K562 (cell line): ENCODE data around the gene SLC35B1. TPM values are rescaled to one million over a fixed set of nuclear protein-coding genes. Genes with fewer than 3 reads are reported as not detected.

Experiments
- FOXJ2 ChIP-seq: fragments of 200-800 bp; sonication (Bioruptor generic); IDR thresholded peaks from 2 replicates; pipeline ENCODE4 v1.6.1; 2016; ENCODE audit warnings: missing genetic modification characterization, missing compliant biosample characterization
- MCM3 ChIP-seq: fragments of 450-650 bp; IDR thresholded peaks from 2 replicates; pipeline ENCODE4 v1.6.1; 2016
- MEF2A ChIP-seq: IDR thresholded peaks from 2 replicates; pipeline ENCODE4 v1.6.1; 2011; ENCODE audit warnings: low read depth, mild to moderate bottlenecking, low read length, moderate library complexity; ENCODE audit not compliant: control insufficient read depth
- RAD21 ChIP-seq, 2 experiments: fragments of 250-450 bp in 1 of 2; fragments of 450-650 bp in 1 of 2; sonication (Bioruptor Pico) in 1 of 2; formaldehyde crosslinking in 1 of 2; IDR thresholded peaks in 1 of 2; conservative IDR thresholded peaks in 1 of 2; 2 replicates each; pipeline versions ENCODE4 v1.4.0 to v1.8.0; 2020 to 2022; ENCODE audit warnings: mild to moderate bottlenecking in 2 of 2, moderate library complexity in 1 of 2
- RCOR1 ChIP-seq, 2 experiments: IDR thresholded peaks; 2 replicates each; pipeline ENCODE4 v1.6.1; 2012; ENCODE audit warnings: low read depth in 2 of 2, low read length in 2 of 2, borderline replicate concordance in 1 of 2, improper control_type of control experiment in 1 of 2
- SMAD3 ChIP-seq: fragments of 450-650 bp; formaldehyde crosslinking; conservative IDR thresholded peaks from 2 replicates; pipeline ENCODE4 v1.4.0; 2020; ENCODE audit warnings: mild to moderate bottlenecking
- WHSC1 ChIP-seq: IDR thresholded peaks from one replicate; pipeline ENCODE4 v1.6.1; 2012; ENCODE audit warnings: low read length, control low read depth, inconsistent platforms
- ZFP30 ChIP-seq: fragments of 250-450 bp; sonication (Bioruptor Pico); IDR thresholded peaks from 2 replicates; pipeline ENCODE4 v1.8.0; 2022; ENCODE audit warnings: moderate library complexity, mild to moderate bottlenecking, inconsistent platforms, borderline replicate concordance
- ZNF263 ChIP-seq: sonication (generic); formaldehyde crosslinking; IDR thresholded peaks from 2 replicates; pipeline ENCODE4 v1.8.0; 2022; ENCODE audit warnings: mild to moderate bottlenecking, missing genetic modification reagents, borderline replicate concordance
- ZNF431 ChIP-seq: sonication (generic); formaldehyde crosslinking; IDR thresholded peaks from 2 replicates; pipeline ENCODE4 v1.8.0; 2022; ENCODE audit warnings: mild to moderate bottlenecking, missing genetic modification reagents
- ZNF830 ChIP-seq: fragments of 250-450 bp; sonication (Bioruptor Pico); IDR thresholded peaks from 2 replicates; pipeline ENCODE4 v1.5.0; 2021; ENCODE audit warnings: mild to moderate bottlenecking
- polyA plus RNA-seq, 8 experiments: library from polyadenylated mRNA; depleted of rRNA in 4 of 8; stranded (reverse) in 5 of 8; unstranded in 3 of 8; fragments of >200 nt; fragmentation: Nextera tagmentation in 2 of 8; fragmentation: Illumina TruSeq in 1 of 8; extraction: Ambion mirVana in 2 of 8; extraction: Trizol in 1 of 8; gene quantifications; 2 replicates each; pipeline versions ENCODE4 v1.2.1 to v1.2.3, GENCODE V29; 2011 to 2014; ENCODE audit warnings: inconsistent platforms in 1 of 8, missing spikeins in 1 of 8
- total RNA-seq, 7 experiments: library from RNA; depleted of rRNA in 6 of 7; stranded (reverse); fragments of >200 nt in 6 of 7; fragmentation: Illumina TruSeq in 2 of 7; extraction: Trizol in 2 of 7; gene quantifications; 2 replicates each; pipeline versions ENCODE4 v1.2.1 to v1.2.3, GENCODE V29; 2011 to 2021; ENCODE audit warnings: low replicate concordance in 1 of 7
- TF ChIP-seq, protein P1 (sequence below): fragments of 450-650 bp; formaldehyde crosslinking; IDR thresholded peaks from 2 replicates; pipeline ENCODE4 v1.4.0; 2020; ENCODE audit warnings: mild to moderate bottlenecking, moderate library complexity
- TF ChIP-seq, protein P2 (sequence below), 3 experiments: IDR thresholded peaks in 2 of 3; conservative IDR thresholded peaks in 1 of 3; 2 replicates each; pipeline ENCODE4 v1.5.1; 2011 to 2012; ENCODE audit warnings: low read length in 3 of 3, mild to moderate bottlenecking in 3 of 3, control low read depth in 2 of 3, improper control_type of control experiment in 1 of 3, inconsistent platforms in 1 of 3, low read depth in 1 of 3, mixed read lengths in 1 of 3, moderate library complexity in 1 of 3; ENCODE audit not compliant: insufficient read depth in 2 of 3
- TF ChIP-seq, protein P3 (sequence below): sonication (generic); formaldehyde crosslinking; IDR thresholded peaks from 2 replicates; pipeline ENCODE4 v1.8.1; 2023; ENCODE audit warnings: missing genetic modification reagents, mild to moderate bottlenecking, borderline replicate concordance

The SLC35B1 gene
- total and polyA plus RNA-seq, 9 of the 15 experiments (the other 6 are each of a cell fraction or from before 2014, with no cell fraction given): 51.4 to 87.9 (median 66.3) TPM

DNA sequence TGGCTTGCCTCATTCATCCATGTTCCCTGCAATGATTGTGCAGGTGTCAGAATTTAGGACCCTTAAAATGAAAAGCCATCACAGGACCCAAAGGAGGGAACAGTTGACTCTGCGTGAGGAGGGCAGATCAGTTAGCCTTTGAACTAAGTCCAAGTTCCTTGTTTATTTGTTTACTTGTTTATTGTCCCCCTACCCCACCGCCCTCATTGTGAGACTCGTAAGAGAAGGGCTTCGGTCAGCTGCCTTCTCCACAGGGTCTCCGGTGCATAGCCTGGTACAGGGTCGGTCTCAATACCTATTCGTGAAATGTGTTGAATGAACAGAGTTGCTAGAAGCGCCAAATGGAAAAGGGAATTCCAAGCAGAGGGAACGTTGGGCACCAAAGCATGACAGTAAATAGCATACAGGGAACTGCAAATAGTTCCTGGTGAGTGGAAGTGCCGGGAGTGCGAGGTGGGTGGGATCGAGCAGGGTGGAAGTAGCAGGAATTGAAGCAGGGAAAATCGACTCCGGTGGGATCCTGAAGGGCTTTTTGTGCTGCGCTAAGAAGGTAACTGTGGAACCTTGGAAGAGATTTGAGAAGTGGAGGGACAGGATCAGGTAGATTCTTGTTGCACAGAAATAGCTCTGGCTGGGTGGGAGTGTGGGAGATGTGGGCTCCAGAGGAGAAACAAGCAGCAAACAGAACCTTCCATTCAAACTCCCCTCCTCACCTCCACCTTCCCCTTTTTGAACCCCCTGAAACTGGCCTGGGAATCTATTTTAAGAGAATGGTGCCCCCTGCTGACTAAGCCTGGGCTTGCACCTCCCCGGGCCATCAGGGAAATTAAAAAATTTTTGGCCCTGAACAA, 12.7 kb downstream of the SLC35B1 start (continued):
- TF ChIP-seq ZNF263 (no peak), ZFP30 (CRISPR knock-in tag) (no peak), FOXJ2 (tag) (no peak), RAD21 (CRISPR knock-in tag; conservative IDR thresholded peaks at IDR 0.05 in 1 of 2, IDR thresholded peaks at IDR 0.05 in 1 of 2) (peak; percentile 93 to 96), WHSC1 (no peak), ZNF830 (no peak), SMAD3 (CRISPR knock-in tag) (no peak), RCOR1 (IDR thresholded peaks at IDR 0.05; ENCODE audit: borderline replicate concordance in 1 of 2, low read depth in 2 of 2, low read length in 2 of 2) (0 out of 4 replicates have a peak, but pooled peaks of 1 of the 2 experiments have one; percentile 9), MEF2A (0 out of 2 replicates have a peak, but pooled peaks have one; percentile 14), MCM3 (no peak), ZNF431 (no peak)
- TF ChIP-seq, protein P1, sequence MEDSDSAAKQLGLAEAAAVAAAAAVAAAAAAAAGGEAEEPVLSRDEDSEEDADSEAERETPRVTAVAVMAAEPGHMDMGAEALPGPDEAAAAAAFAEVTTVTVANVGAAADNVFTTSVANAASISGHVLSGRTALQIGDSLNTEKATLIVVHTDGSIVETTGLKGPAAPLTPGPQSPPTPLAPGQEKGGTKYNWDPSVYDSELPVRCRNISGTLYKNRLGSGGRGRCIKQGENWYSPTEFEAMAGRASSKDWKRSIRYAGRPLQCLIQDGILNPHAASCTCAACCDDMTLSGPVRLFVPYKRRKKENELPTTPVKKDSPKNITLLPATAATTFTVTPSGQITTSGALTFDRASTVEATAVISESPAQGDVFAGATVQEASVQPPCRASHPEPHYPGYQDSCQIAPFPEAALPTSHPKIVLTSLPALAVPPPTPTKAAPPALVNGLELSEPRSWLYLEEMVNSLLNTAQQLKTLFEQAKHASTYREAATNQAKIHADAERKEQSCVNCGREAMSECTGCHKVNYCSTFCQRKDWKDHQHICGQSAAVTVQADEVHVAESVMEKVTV (CRISPR knock-in tag): peak; percentile 89
- TF ChIP-seq, protein P2, sequence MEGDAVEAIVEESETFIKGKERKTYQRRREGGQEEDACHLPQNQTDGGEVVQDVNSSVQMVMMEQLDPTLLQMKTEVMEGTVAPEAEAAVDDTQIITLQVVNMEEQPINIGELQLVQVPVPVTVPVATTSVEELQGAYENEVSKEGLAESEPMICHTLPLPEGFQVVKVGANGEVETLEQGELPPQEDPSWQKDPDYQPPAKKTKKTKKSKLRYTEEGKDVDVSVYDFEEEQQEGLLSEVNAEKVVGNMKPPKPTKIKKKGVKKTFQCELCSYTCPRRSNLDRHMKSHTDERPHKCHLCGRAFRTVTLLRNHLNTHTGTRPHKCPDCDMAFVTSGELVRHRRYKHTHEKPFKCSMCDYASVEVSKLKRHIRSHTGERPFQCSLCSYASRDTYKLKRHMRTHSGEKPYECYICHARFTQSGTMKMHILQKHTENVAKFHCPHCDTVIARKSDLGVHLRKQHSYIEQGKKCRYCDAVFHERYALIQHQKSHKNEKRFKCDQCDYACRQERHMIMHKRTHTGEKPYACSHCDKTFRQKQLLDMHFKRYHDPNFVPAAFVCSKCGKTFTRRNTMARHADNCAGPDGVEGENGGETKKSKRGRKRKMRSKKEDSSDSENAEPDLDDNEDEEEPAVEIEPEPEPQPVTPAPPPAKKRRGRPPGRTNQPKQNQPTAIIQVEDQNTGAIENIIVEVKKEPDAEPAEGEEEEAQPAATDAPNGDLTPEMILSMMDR (IDR thresholded peaks at IDR 0.05 in 2 of 3, conservative IDR thresholded peaks at IDR 0.05 in 1 of 3; ENCODE audit: insufficient read depth in 2 of 3, low read depth in 1 of 3, low read length in 3 of 3): peak; percentile 91 to 96 (median 92)
- TF ChIP-seq, protein P3, sequence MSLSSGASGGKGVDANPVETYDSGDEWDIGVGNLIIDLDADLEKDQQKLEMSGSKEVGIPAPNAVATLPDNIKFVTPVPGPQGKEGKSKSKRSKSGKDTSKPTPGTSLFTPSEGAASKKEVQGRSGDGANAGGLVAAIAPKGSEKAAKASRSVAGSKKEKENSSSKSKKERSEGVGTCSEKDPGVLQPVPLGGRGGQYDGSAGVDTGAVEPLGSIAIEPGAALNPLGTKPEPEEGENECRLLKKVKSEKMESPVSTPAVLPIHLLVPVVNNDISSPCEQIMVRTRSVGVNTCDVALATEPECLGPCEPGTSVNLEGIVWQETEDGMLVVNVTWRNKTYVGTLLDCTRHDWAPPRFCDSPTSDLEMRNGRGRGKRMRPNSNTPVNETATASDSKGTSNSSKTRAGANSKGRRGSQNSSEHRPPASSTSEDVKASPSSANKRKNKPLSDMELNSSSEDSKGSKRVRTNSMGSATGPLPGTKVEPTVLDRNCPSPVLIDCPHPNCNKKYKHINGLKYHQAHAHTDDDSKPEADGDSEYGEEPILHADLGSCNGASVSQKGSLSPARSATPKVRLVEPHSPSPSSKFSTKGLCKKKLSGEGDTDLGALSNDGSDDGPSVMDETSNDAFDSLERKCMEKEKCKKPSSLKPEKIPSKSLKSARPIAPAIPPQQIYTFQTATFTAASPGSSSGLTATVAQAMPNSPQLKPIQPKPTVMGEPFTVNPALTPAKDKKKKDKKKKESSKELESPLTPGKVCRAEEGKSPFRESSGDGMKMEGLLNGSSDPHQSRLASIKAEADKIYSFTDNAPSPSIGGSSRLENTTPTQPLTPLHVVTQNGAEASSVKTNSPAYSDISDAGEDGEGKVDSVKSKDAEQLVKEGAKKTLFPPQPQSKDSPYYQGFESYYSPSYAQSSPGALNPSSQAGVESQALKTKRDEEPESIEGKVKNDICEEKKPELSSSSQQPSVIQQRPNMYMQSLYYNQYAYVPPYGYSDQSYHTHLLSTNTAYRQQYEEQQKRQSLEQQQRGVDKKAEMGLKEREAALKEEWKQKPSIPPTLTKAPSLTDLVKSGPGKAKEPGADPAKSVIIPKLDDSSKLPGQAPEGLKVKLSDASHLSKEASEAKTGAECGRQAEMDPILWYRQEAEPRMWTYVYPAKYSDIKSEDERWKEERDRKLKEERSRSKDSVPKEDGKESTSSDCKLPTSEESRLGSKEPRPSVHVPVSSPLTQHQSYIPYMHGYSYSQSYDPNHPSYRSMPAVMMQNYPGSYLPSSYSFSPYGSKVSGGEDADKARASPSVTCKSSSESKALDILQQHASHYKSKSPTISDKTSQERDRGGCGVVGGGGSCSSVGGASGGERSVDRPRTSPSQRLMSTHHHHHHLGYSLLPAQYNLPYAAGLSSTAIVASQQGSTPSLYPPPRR (CRISPR knock-in tag): no peak
